Endothelial cell of umbilical vein (primary cell): ENCODE data around the gene CDH2.

Source experiments
- TF ChIP-seq, protein P1 (sequence below), 2 donors: IDR thresholded peaks; 1 replicate in 1 of 2; 2 replicates in 1 of 2; pipeline ENCODE4 v1.5.1; 2011; ENCODE audit warnings: low read length in 2 of 2, mild to moderate bottlenecking in 2 of 2, moderate library complexity in 2 of 2, control low read depth in 1 of 2, inconsistent platforms in 1 of 2, low read depth in 1 of 2; ENCODE audit not compliant: insufficient read depth in 1 of 2; ENCODE audit errors: extremely low read depth in 1 of 2
- TF ChIP-seq, protein P2 (sequence below): IDR thresholded peaks from 2 replicates; pipeline ENCODE4 v1.6.1; 2011; ENCODE audit not compliant: insufficient read depth, insufficient read length

- TF ChIP-seq, protein P1, sequence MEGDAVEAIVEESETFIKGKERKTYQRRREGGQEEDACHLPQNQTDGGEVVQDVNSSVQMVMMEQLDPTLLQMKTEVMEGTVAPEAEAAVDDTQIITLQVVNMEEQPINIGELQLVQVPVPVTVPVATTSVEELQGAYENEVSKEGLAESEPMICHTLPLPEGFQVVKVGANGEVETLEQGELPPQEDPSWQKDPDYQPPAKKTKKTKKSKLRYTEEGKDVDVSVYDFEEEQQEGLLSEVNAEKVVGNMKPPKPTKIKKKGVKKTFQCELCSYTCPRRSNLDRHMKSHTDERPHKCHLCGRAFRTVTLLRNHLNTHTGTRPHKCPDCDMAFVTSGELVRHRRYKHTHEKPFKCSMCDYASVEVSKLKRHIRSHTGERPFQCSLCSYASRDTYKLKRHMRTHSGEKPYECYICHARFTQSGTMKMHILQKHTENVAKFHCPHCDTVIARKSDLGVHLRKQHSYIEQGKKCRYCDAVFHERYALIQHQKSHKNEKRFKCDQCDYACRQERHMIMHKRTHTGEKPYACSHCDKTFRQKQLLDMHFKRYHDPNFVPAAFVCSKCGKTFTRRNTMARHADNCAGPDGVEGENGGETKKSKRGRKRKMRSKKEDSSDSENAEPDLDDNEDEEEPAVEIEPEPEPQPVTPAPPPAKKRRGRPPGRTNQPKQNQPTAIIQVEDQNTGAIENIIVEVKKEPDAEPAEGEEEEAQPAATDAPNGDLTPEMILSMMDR (IDR thresholded peaks at IDR 0.05; ENCODE audit: extremely low read depth in 1 of 2, insufficient read depth in 1 of 2, low read depth in 1 of 2, low read length in 2 of 2), result no peak
- TF ChIP-seq, protein P2, sequence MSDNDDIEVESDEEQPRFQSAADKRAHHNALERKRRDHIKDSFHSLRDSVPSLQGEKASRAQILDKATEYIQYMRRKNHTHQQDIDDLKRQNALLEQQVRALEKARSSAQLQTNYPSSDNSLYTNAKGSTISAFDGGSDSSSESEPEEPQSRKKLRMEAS, result no peak
Observed at GRCh38 chr18:28075501-28075900, 101.4 kb downstream of the CDH2 start.
